ENCODE results near the gene CPA5.
"Not testable (repeated sequence)": the region's sequence is repeated elsewhere in the genome, so short reads cannot be mapped to it uniquely, and the experiment has no call there.

The CPA5 gene

GRCh38 chr7:130314305-130314704 is 30.3 kb upstream of the CPA5 start:
- Histone ChIP-seq H3K4me3 (replicated peaks; ENCODE audit: insufficient read depth, low read length) (no peak overlapping the region), H3K27me3 (ENCODE audit: insufficient read depth, poor library complexity, severe bottlenecking) (no peaks in the 10 kb centered on the region), H3K27ac (replicated peaks) (no peak overlapping the region)
- TF ChIP-seq POLR2AphosphoS5 (IDR thresholded peaks at IDR 0.05; ENCODE audit: low read depth): no peak
- TF ChIP-seq GABPA (IDR thresholded peaks at IDR 0.05; ENCODE audit: low read depth): no peak
- TF ChIP-seq CTCF (IDR thresholded peaks at IDR 0.05; ENCODE audit: insufficient read depth, low read length): no peak
- no peak for TF ChIP-seq SPI1 (IDR thresholded peaks at IDR 0.05; ENCODE audit: borderline replicate concordance, low read depth)
- TF ChIP-seq REST (IDR thresholded peaks at IDR 0.05; ENCODE audit: insufficient replicate concordance, low read depth): no peak
- DNase-seq (ENCODE audit: low read depth in 1 of 2, low spot score in 1 of 2): no peak

- Histone ChIP-seq H3K27ac (replicated peaks) (no peak overlapping the region), H3K4me3 (replicated peaks; ENCODE audit: insufficient read depth, low read length) (no peak overlapping the region), H3K27me3 (ENCODE audit: insufficient read depth, poor library complexity, severe bottlenecking) (no peaks in the 10 kb centered on the region)
- TF ChIP-seq POLR2AphosphoS5 (IDR thresholded peaks at IDR 0.05; ENCODE audit: low read depth) (no peak), CTCF (IDR thresholded peaks at IDR 0.05; ENCODE audit: insufficient read depth, low read length) (no peak), REST (IDR thresholded peaks at IDR 0.05; ENCODE audit: insufficient replicate concordance, low read depth) (no peak), SPI1 (IDR thresholded peaks at IDR 0.05; ENCODE audit: borderline replicate concordance, low read depth) (no peak), GABPA (IDR thresholded peaks at IDR 0.05; ENCODE audit: low read depth) (no peak)
- DNase-seq (ENCODE audit: low read depth in 1 of 2, low spot score in 1 of 2): no peak
Measured at GRCh38 chr7:130319541-130319940, 25.1 kb upstream of the CPA5 start.

GRCh38 chr7:130321542-130322229 is 22.9 kb upstream of the CPA5 start:
- not testable (repeated sequence) for H3K4me3 ChIP-seq (replicated peaks; ENCODE audit: insufficient read depth, low read length); DNase-seq (ENCODE audit: low read depth in 1 of 2, low spot score in 1 of 2); H3K27me3 ChIP-seq (ENCODE audit: insufficient read depth, poor library complexity, severe bottlenecking); H3K27ac ChIP-seq (replicated peaks)

- no peak for DNase-seq (ENCODE audit: low read depth in 1 of 2, low spot score in 1 of 2)
- TF ChIP-seq SPI1 (IDR thresholded peaks at IDR 0.05; ENCODE audit: borderline replicate concordance, low read depth): no peak
- no peak for TF ChIP-seq CTCF (IDR thresholded peaks at IDR 0.05; ENCODE audit: insufficient read depth, low read length)
- no peak for TF ChIP-seq GABPA (IDR thresholded peaks at IDR 0.05; ENCODE audit: low read depth)
- TF ChIP-seq POLR2AphosphoS5 (IDR thresholded peaks at IDR 0.05; ENCODE audit: low read depth): no peak
- no peak for TF ChIP-seq REST (IDR thresholded peaks at IDR 0.05; ENCODE audit: insufficient replicate concordance, low read depth)
- Histone ChIP-seq H3K27me3 (ENCODE audit: insufficient read depth, poor library complexity, severe bottlenecking) (no peaks in the 10 kb centered on the region), H3K27ac (replicated peaks) (no peak overlapping the region), H3K4me3 (replicated peaks; ENCODE audit: insufficient read depth, low read length) (no peak overlapping the region)
Measured at GRCh38 chr7:130322615-130323014, 22.0 kb upstream of the CPA5 start.
